GM21381 (cell line): ENCODE data around the gene STAM.
"Not testable (repeated sequence)": the region's sequence is repeated elsewhere in the genome, so short reads cannot be mapped to it uniquely, and the experiment has no call there.

Experiments used
- ATAC-seq: cut with Tn5 transposase; IDR thresholded peaks from one replicate; pipeline ENCODE4 v1.9.1; 2021; ENCODE audit warnings: mild to moderate bottlenecking, moderate library complexity; ENCODE audit not compliant: unreplicated experiment

The STAM gene

GRCh38 chr10:17722317-17723014 is 78.5 kb downstream of the STAM start:
- ATAC-seq: not testable (repeated sequence)

- ATAC-seq: no peak
These were observed 81.8 kb downstream of the STAM start for GRCh38 chr10:17725703-17726102.

GRCh38 chr10:17729630-17730029 is 85.7 kb downstream of the STAM start:
- no peak for ATAC-seq

- no peak for ATAC-seq
These were observed 86.7 kb downstream of the STAM start for GRCh38 chr10:17730667-17731066.

- ATAC-seq: no peak
These were observed 87.5 kb downstream of the STAM start for GRCh38 chr10:17731331-17732020.

- no peak for ATAC-seq
These were observed 89.7 kb downstream of the STAM start for GRCh38 chr10:17733620-17734019.

GRCh38 chr10:17734432-17735080 is 90.6 kb downstream of the STAM start:
- no peak for ATAC-seq

- no peak for ATAC-seq
These were observed 91.4 kb downstream of the STAM start for GRCh38 chr10:17735166-17735941.

GRCh38 chr10:17736223-17736622 is 92.3 kb downstream of the STAM start:
- ATAC-seq: no peak

- no peak for ATAC-seq
These were observed 93.3 kb downstream of the STAM start for GRCh38 chr10:17737027-17737965.

- ATAC-seq: no peak
These were observed 96.7 kb downstream of the STAM start for GRCh38 chr10:17740668-17741067.

- no peak for ATAC-seq
These were observed 99.0 kb downstream of the STAM start for GRCh38 chr10:17742918-17743317.

GRCh38 chr10:17743437-17743836 is 99.5 kb downstream of the STAM start:
- no peak for ATAC-seq

- no peak for ATAC-seq
These were observed 100.5 kb downstream of the STAM start for GRCh38 chr10:17744341-17744861.

- no peak for ATAC-seq
These were observed 104.1 kb downstream of the STAM start for GRCh38 chr10:17747883-17748550.

- ATAC-seq: no peak
These were observed 105.9 kb downstream of the STAM start for GRCh38 chr10:17749890-17750289.

GRCh38 chr10:17751781-17752445 is 108.0 kb downstream of the STAM start, which contains the start of gene TMEM236:
TMEM236 (plus strand) TSS chr10:17752201; CDS start chr10:17752296, 95 bp downstream.
- no peak for ATAC-seq

- ATAC-seq: peak; percentile 93
These were observed 112.7 kb downstream of the STAM start for GRCh38 chr10:17756557-17757217.
